ENCODE measurements around the gene GLI2. TPM values are rescaled to one million over a fixed set of nuclear protein-coding genes. Genes with fewer than 3 reads are reported as not detected.

The GLI2 gene
- total and polyA plus RNA-seq, 8 donors: 0.45 to 2.8 (median 0.68) TPM; not detected in 1

DNA sequence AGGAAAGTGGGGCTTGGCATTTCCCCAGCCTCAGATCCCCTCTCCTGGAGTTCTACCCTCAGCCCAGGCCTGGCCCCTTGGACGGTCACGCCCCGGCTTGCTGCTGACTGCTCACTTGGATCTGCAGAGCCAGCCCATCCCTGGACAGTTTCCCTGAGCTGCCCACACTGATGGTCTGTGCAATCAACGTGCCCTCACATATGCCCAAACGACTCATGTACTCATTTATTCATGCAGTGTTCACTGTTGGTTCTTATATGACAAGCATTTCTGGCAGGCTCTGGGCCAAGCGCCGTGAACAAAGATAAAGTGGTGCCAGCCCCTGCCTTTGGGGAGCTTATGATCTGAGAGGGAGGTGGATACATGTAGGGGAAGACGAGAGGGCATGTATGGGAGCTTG, 20.3 kb upstream of the GLI2 start:
- no peaks in the 10 kb centered on the region for H3K4me1 ChIP-seq
- WGBS, 5 donors: 32 to 73% (median 66%) methylated on average over 8 of the region's 8 CpGs
- H3K27me3 ChIP-seq: peaks cover 0 to 9% (median 0%) of the 10 kb centered on the region in 3 donors
- intact Hi-C loops (cut with DNase I; ENCODE audit: low total_unique reads): no loop called here
- no peaks in the 10 kb centered on the region for H3K36me3 ChIP-seq
- no peak for DNase-seq
- TF ChIP-seq, protein P1, sequence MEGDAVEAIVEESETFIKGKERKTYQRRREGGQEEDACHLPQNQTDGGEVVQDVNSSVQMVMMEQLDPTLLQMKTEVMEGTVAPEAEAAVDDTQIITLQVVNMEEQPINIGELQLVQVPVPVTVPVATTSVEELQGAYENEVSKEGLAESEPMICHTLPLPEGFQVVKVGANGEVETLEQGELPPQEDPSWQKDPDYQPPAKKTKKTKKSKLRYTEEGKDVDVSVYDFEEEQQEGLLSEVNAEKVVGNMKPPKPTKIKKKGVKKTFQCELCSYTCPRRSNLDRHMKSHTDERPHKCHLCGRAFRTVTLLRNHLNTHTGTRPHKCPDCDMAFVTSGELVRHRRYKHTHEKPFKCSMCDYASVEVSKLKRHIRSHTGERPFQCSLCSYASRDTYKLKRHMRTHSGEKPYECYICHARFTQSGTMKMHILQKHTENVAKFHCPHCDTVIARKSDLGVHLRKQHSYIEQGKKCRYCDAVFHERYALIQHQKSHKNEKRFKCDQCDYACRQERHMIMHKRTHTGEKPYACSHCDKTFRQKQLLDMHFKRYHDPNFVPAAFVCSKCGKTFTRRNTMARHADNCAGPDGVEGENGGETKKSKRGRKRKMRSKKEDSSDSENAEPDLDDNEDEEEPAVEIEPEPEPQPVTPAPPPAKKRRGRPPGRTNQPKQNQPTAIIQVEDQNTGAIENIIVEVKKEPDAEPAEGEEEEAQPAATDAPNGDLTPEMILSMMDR (IDR thresholded peaks at IDR 0.05): no peak
- TF ChIP-seq POLR2AphosphoS5 (IDR thresholded peaks at IDR 0.05) (no peak), POLR2A (IDR thresholded peaks at IDR 0.05) (no peak), EP300 (IDR thresholded peaks at IDR 0.05) (no peak)
- no peaks in the 10 kb centered on the region for H3K9me3 ChIP-seq
- H3K27ac ChIP-seq: no peak overlapping the region
- H3K4me3 ChIP-seq: no peak overlapping the region

DNA sequence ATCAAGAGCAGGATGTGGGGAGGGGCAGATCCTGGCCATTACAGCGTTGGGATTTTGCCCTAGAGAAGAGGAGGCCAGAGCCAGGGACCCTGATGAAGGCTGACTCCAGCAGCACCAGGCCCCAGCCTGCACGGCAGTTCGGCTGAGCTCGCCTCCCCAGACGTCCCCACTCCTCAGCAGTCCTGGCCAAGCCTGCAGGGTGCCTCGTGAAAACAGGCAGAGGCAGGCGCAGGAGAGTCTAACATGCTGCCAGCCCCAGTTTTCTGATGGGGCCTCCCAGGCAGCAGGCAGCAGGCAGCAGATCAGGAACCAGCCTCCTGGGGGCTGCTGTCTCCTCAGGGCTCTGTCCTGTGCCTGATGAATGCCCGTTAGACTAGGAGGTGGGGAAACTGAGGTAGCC, 19.7 kb upstream of the GLI2 start:
- 64 to 83% (median 75%) methylated on average over 8 of the region's 8 CpGs for WGBS, 5 donors
- H3K4me3 ChIP-seq: no peak overlapping the region
- H3K36me3 ChIP-seq: no peaks in the 10 kb centered on the region
- peaks cover 0 to 6% (median 0%) of the 10 kb centered on the region in 3 donors for H3K27me3 ChIP-seq
- no peaks in the 10 kb centered on the region for H3K4me1 ChIP-seq
- H3K27ac ChIP-seq: no peak overlapping the region
- peak in 1 of 2 donors; percentile 59 for DNase-seq
- H3K9me3 ChIP-seq: no peaks in the 10 kb centered on the region
- TF ChIP-seq POLR2AphosphoS5 (IDR thresholded peaks at IDR 0.05) (no peak), EP300 (IDR thresholded peaks at IDR 0.05) (no peak), POLR2A (IDR thresholded peaks at IDR 0.05) (no peak)
- TF ChIP-seq, protein P1 (IDR thresholded peaks at IDR 0.05): no peak
- intact Hi-C loops (cut with DNase I; ENCODE audit: low total_unique reads): no loop called here

DNA sequence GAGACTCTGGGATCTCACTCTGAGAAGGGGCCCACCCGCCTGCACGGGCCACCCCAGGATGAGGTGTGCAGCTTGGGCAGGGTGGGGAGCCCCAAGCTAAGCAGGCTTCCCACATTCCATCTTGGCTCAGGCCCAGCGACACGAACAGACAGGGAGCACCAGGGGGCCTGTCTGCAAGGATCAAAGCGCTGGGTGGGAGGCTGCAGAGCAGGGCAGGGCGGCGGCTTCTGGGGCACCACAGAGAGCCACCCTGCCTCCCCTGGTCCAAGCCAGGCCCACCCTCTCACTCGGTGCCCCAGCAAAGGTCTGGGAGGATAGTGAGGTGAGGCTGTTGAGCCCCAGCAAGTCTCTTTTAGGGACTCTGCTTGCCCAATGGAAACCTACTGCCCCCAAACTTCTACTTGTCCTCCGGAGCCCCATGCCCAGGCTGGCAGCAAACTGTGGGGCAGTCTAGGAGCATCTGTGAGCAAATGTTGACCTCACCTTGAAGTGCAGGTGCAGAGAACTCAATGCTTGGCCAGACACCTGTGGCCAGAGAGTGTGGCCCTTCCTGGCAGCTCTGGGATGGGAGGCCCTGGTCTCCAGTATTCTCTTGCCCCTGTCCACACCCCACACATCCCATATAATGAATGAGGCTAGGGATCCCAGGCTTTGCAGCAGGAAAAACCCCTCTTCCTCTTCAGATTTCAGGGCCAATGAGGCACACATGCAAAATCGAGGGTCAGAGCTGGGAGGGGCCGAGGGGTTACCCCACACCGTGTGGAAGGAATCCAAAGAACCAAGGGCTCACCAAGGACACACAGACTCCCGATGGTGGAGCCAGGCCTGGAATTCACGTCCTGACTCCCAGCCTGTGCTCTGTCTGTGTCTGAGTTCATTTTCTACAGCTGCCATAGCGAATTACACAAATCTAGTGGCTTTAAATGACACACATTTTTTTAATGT, 18.8 kb upstream of the GLI2 start:
- H3K9me3 ChIP-seq: no peaks in the 10 kb centered on the region
- no peak overlapping the region for H3K4me3 ChIP-seq
- TF ChIP-seq POLR2AphosphoS5 (IDR thresholded peaks at IDR 0.05): no peak
- H3K27me3 ChIP-seq: peaks cover 0 to 6% (median 0%) of the 10 kb centered on the region in 3 donors
- intact Hi-C loops (cut with DNase I; ENCODE audit: low total_unique reads): no loop called here
- no peaks in the 10 kb centered on the region for H3K4me1 ChIP-seq
- no peaks in the 10 kb centered on the region for H3K36me3 ChIP-seq
- WGBS, 5 donors: 73 to 79% (median 76%) methylated on average over 9 to 15 of the region's 15 CpGs
- H3K27ac ChIP-seq: no peak overlapping the region
- no peak for DNase-seq

DNA sequence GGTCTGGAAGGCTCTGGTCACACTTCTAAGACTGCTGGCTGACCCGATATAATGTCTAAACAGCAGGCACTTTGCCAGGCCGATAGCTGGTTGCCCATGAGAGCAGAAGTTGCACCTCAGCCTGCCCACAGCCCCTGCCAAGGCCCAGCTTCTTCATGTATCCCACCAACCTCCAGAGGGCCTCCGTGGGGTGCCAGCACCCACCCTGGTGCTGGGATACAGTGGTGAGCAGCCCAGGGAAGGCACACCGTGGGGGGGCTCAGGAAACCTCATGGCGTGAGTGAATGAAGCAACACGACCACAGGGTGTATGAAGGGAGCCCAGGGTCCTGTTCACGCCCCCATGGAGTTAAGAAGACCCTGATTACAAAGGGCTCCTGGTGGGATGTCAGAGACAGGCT, 16.2 kb upstream of the GLI2 start:
- WGBS, 5 donors: 71 to 80% (median 76%) methylated on average over 4 to 7 of the region's 7 CpGs
- Histone ChIP-seq H3K4me1 (peaks cover 0 to 6% (median 0%) of the 10 kb centered on the region in 4 donors), H3K27ac (no peak overlapping the region), H3K36me3 (no peaks in the 10 kb centered on the region), H3K4me3 (no peak overlapping the region), H3K27me3 (peaks cover 0 to 6% (median 0%) of the 10 kb centered on the region in 3 donors), H3K9me3 (no peaks in the 10 kb centered on the region)
- no peak for TF ChIP-seq POLR2A (IDR thresholded peaks at IDR 0.05)
- TF ChIP-seq EP300 (IDR thresholded peaks at IDR 0.05): no peak
- no peak for TF ChIP-seq POLR2AphosphoS5 (IDR thresholded peaks at IDR 0.05)
- TF ChIP-seq, protein P1 (IDR thresholded peaks at IDR 0.05): no peak
- intact Hi-C loops (cut with DNase I; ENCODE audit: low total_unique reads): no loop called here
- peak in 1 of 2 donors; percentile 8 for DNase-seq
